ENCODE measurements around the gene DHX8.

DNA sequence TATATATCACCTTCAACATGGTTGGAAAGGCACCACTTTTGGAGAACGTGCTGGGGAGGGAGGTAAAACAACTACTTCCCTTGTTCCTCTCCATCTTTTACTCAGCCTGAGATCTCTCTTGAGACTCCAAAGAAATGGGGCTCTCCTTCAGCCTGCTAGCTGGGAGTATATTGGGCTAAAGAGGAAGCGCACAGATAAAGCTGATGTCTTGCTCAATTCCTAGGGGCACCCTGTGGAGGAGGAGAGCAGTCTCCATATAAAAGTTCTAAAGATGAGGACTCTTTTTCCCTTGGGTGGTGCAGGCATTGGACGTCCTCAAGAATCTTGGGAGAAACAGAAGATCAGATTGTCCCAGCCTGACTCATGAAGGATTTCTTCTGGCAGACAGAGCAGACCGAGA is 67.0 kb downstream of the DHX8 start:
- no peak for TF ChIP-seq POLR2AphosphoS5 (IDR thresholded peaks at IDR 0.05; ENCODE audit: low read depth, low read length)
- no peak for TF ChIP-seq POLR2A (IDR thresholded peaks at IDR 0.05; ENCODE audit: low read depth, low read length)
